Glomerular endothelial cell (primary cell): ENCODE data around the gene ATAD1. TPM values are rescaled to one million over a fixed set of nuclear protein-coding genes. Genes with fewer than 3 reads are reported as not detected.
"Not testable (repeated sequence)": the region's sequence is repeated elsewhere in the genome, so short reads cannot be mapped to it uniquely, and the experiment has no call there.

Source experiments
- DNase-seq: peaks from one replicate; pipeline ENCODE4 v3.0.0-alpha.2; 2011; ENCODE audit warnings: low read depth, low spot score; ENCODE audit errors: extremely low read depth
- total RNA-seq: library from RNA; depleted of rRNA; stranded (reverse); fragments of >200 nt; gene quantifications from 2 replicates; pipeline ENCODE4 v1.2.3, GENCODE V29; 2015

The ATAD1 gene
- total RNA-seq, 1 donor from 2014 or later, result 34.7 TPM

GRCh38 chr10:87760195-87760905 lies 57.7 kb downstream of the ATAD1 start:
- DNase-seq, result peak; percentile 66

- DNase-seq, result no peak
Measured at GRCh38 chr10:87759551-87759950, 58.5 kb downstream of the ATAD1 start.

GRCh38 chr10:87757685-87758084 lies 60.3 kb downstream of the ATAD1 start:
- DNase-seq, result no peak

GRCh38 chr10:87753995-87754866 lies 63.8 kb downstream of the ATAD1 start:
- DNase-seq, result no peak

- no peak for DNase-seq
Measured at GRCh38 chr10:87752566-87752965, 65.5 kb downstream of the ATAD1 start.

GRCh38 chr10:87751274-87751673 lies 66.8 kb downstream of the ATAD1 start:
- no peak for DNase-seq

- DNase-seq, result no peak
Measured at GRCh38 chr10:87750817-87751216, 67.2 kb downstream of the ATAD1 start.

GRCh38 chr10:87750001-87750671 lies 67.9 kb downstream of the ATAD1 start:
- DNase-seq, result no peak

GRCh38 chr10:87748244-87748643 lies 69.8 kb downstream of the ATAD1 start:
- not testable (repeated sequence) for DNase-seq

- DNase-seq, result no peak
Measured at GRCh38 chr10:87746911-87747310, 71.1 kb downstream of the ATAD1 start.

GRCh38 chr10:87744606-87745005 lies 73.4 kb downstream of the ATAD1 start:
- DNase-seq, result no peak

- DNase-seq, result not testable (repeated sequence)
Measured at GRCh38 chr10:87742992-87743610, 74.9 kb downstream of the ATAD1 start.

- no peak for DNase-seq
Measured at GRCh38 chr10:87740254-87740655, 77.8 kb downstream of the ATAD1 start.

- DNase-seq, result no peak
Measured at GRCh38 chr10:87739703-87740102, 78.3 kb downstream of the ATAD1 start.

GRCh38 chr10:87738253-87738652 lies 79.8 kb downstream of the ATAD1 start:
- not testable (repeated sequence) for DNase-seq

GRCh38 chr10:87734987-87735827 lies 82.8 kb downstream of the ATAD1 start:
- no peak for DNase-seq

GRCh38 chr10:87733081-87733480 lies 84.9 kb downstream of the ATAD1 start:
- no peak for DNase-seq

- DNase-seq, result no peak
Measured at GRCh38 chr10:87729940-87730339, 88.1 kb downstream of the ATAD1 start.

- DNase-seq, result no peak
Measured at GRCh38 chr10:87724789-87725188, 93.2 kb downstream of the ATAD1 start.

GRCh38 chr10:87723500-87723899 lies 94.5 kb downstream of the ATAD1 start:
- DNase-seq, result no peak
